ENCODE measurements around the gene TCF12.

- TF ChIP-seq CTCF (IDR thresholded peaks at IDR 0.05; ENCODE audit: low read length) (no peak), EZH2 (IDR thresholded peaks at IDR 0.05; ENCODE audit: borderline replicate concordance, low read length) (no peak)
These were observed 71.0 kb downstream of the TCF12 start for GRCh38 chr15:56989411-56989924.
